IMR-90 (cell line): ENCODE data around the gene OSMR.

Source experiments
- BHLHE40 ChIP-seq: fragments of 150-350 bp; IDR thresholded peaks from 2 replicates; pipeline ENCODE4 v1.6.1; 2016; ENCODE audit warnings: mild to moderate bottlenecking, low read depth, low read length
- CEBPB ChIP-seq: IDR thresholded peaks from 2 replicates; pipeline ENCODE4 v1.6.1; 2012; ENCODE audit warnings: low read depth, low read length, improper control_type of control experiment
- POLR2A ChIP-seq: IDR thresholded peaks from 2 replicates; pipeline ENCODE4 v1.6.1; 2012; ENCODE audit warnings: mild to moderate bottlenecking, low read depth, low read length
- SMC3 ChIP-seq: fragments of 150-350 bp; IDR thresholded peaks from 2 replicates; pipeline ENCODE4 v1.6.1; 2016; ENCODE audit warnings: low read depth, mild to moderate bottlenecking, antibody characterized with exemption, low read length, moderate library complexity

DNA sequence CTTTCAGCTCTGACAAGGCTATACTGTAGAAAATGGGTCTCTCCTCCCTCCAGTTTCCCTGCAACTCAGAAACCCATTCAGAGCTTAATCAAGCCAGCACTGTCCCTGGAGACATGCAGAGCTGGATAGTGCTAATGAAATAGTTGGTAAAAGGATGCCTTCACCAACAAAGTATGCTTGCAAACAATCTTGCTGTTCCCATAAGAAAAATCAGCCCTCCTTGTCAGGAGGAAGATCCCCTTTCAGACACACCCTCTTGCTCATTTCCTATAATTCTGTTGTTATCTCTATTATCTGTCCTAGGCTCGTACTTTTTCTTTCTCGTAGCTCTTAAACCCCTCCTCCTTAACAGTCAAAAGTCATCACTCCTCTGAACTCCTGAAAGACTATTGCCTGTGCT is 9.9 kb upstream of the OSMR start:
- TF ChIP-seq BHLHE40 (no peak), CEBPB (no peak), POLR2A (no peak), SMC3 (no peak)
